Midbrain (tissue), 1 donor: ENCODE measurements around the gene ACADVL.

ENCODE experiments used
- DNase-seq: peaks from one replicate; lab custom pipeline; 2025; lab: John Stamatoyannopoulos, UW

The ACADVL gene

GRCh38 chr17:7191571-7192270, 28.0 kb upstream of the ACADVL start:
- DNase-seq, result peak; percentile 5

GRCh38 chr17:7192271-7192937, 27.3 kb upstream of the ACADVL start:
- DNase-seq, result no peak

- DNase-seq, result no peak
Measured at GRCh38 chr17:7195971-7196370, 23.8 kb upstream of the ACADVL start.

- DNase-seq, result no peak
Measured at GRCh38 chr17:7196651-7197401, 22.9 kb upstream of the ACADVL start.

GRCh38 chr17:7203391-7203790, 16.3 kb upstream of the ACADVL start:
- DNase-seq, result no peak

- no peak for DNase-seq
Measured at GRCh38 chr17:7204336-7204735, 15.4 kb upstream of the ACADVL start.

- DNase-seq, result peak; percentile 79
Measured at GRCh38 chr17:7204828-7205461, 14.8 kb upstream of the ACADVL start.

- DNase-seq, result no peak
Measured at GRCh38 chr17:7205561-7205960, 14.2 kb upstream of the ACADVL start.

GRCh38 chr17:7207120-7208001, 12.4 kb upstream of the ACADVL start:
- no peak for DNase-seq

- DNase-seq, result no peak
Measured at GRCh38 chr17:7208027-7208571, 11.6 kb upstream of the ACADVL start.

GRCh38 chr17:7208754-7209460, 10.8 kb upstream of the ACADVL start:
- DNase-seq, result no peak

- DNase-seq, result no peak
Measured at GRCh38 chr17:7211491-7212273, 8.1 kb upstream of the ACADVL start.

GRCh38 chr17:7213895-7214299, 5.8 kb upstream of the ACADVL start:
- no peak for DNase-seq

GRCh38 chr17:7214300-7215135, 5.2 kb upstream of the ACADVL start:
- DNase-seq, result peak; percentile 95

GRCh38 chr17:7215136-7215638, 4.6 kb upstream of the ACADVL start:
- no peak for DNase-seq

GRCh38 chr17:7215652-7216180, 4.0 kb upstream of the ACADVL start:
- no peak for DNase-seq

- DNase-seq, result no peak
Measured at GRCh38 chr17:7216242-7217112, 3.3 kb upstream of the ACADVL start.
